GM19023 (cell line): ENCODE measurements around the gene NMRK2.

Experiments
- ATAC-seq: cut with Tn5 transposase; IDR thresholded peaks from one replicate; pipeline ENCODE4 v1.9.1; 2021; ENCODE audit warnings: mild to moderate bottlenecking, moderate library complexity; ENCODE audit not compliant: unreplicated experiment

NMRK2 gene

GRCh38 chr19:3980353-3981251, 47.7 kb downstream of the NMRK2 start:
- ATAC-seq = no peak

- no peak for ATAC-seq
Measured at GRCh38 chr19:3981373-3981735, 48.5 kb downstream of the NMRK2 start.

- no peak for ATAC-seq
Measured at GRCh38 chr19:3981736-3982681, 49.1 kb downstream of the NMRK2 start.

GRCh38 chr19:3982701-3983541, 50.1 kb downstream of the NMRK2 start:
- ATAC-seq = no peak

- ATAC-seq = no peak
Measured at GRCh38 chr19:3983542-3983914, 50.7 kb downstream of the NMRK2 start.

GRCh38 chr19:3983936-3984583, 51.2 kb downstream of the NMRK2 start:
- ATAC-seq = no peak

- ATAC-seq = peak; percentile 1
Measured at GRCh38 chr19:3984584-3984907, 51.7 kb downstream of the NMRK2 start.

- peak; percentile 53 for ATAC-seq
Measured at GRCh38 chr19:3984908-3985642, 52.2 kb downstream of the NMRK2 start, which contains the start of gene EEF2. TSS of gene EEF2 (minus strand) at chr19:3985463. CDS start at chr19:3985380, 83 bp downstream.

GRCh38 chr19:3985643-3986259, 52.9 kb downstream of the NMRK2 start:
- no peak for ATAC-seq

GRCh38 chr19:3986260-3987041, 53.6 kb downstream of the NMRK2 start:
- no peak for ATAC-seq

- no peak for ATAC-seq
Measured at GRCh38 chr19:3987619-3988371, 54.9 kb downstream of the NMRK2 start.

GRCh38 chr19:3990815-3991117, 57.9 kb downstream of the NMRK2 start:
- no peak for ATAC-seq
